K562 (cell line): Measurements from ENCODE around the gene SLC23A2.
"Not testable (repeated sequence)": the region's sequence is repeated elsewhere in the genome, so short reads cannot be mapped to it uniquely, and the experiment has no call there.

Experiments used
- CTCF ChIP-seq, 3 experiments: IDR thresholded peaks in 2 of 3; conservative IDR thresholded peaks in 1 of 3; 2 replicates each; pipeline ENCODE4 v1.5.1; 2011 to 2012; ENCODE audit warnings: low read length in 3 of 3, mild to moderate bottlenecking in 3 of 3, control low read depth in 2 of 3, improper control_type of control experiment in 1 of 3, inconsistent platforms in 1 of 3, low read depth in 1 of 3, mixed read lengths in 1 of 3, moderate library complexity in 1 of 3; ENCODE audit not compliant: insufficient read depth in 2 of 3
- EZH2 ChIP-seq: IDR thresholded peaks from 2 replicates; pipeline ENCODE4 v1.6.1; 2012; ENCODE audit warnings: low read depth, mild to moderate bottlenecking, inconsistent platforms, low read length, borderline replicate concordance
- IRF2 ChIP-seq: sonication (generic); formaldehyde crosslinking; IDR thresholded peaks from 2 replicates; pipeline ENCODE4 v1.8.1; 2022; ENCODE audit warnings: mild to moderate bottlenecking, missing genetic modification reagents
- NELFE ChIP-seq: IDR thresholded peaks from 2 replicates; pipeline ENCODE4 v1.6.1; 2011; ENCODE audit warnings: mild to moderate bottlenecking; ENCODE audit not compliant: insufficient read depth, insufficient read length
- NR2C1 ChIP-seq, 2 experiments: fragments of 450-650 bp; IDR thresholded peaks; 2 replicates each; pipeline ENCODE4 v1.6.1; 2017; ENCODE audit warnings: mild to moderate bottlenecking in 2 of 2, antibody characterized with exemption in 1 of 2, inconsistent platforms in 1 of 2, missing compliant biosample characterization in 1 of 2, missing genetic modification characterization in 1 of 2
- NR2F6 ChIP-seq: fragments of 450-650 bp; formaldehyde crosslinking; IDR thresholded peaks from 2 replicates; pipeline ENCODE4 v1.4.0; 2020; ENCODE audit warnings: mild to moderate bottlenecking
- ZKSCAN8 ChIP-seq: fragments of 200-800 bp; sonication (Bioruptor generic); IDR thresholded peaks from 2 replicates; pipeline ENCODE4 v1.6.1; 2016; ENCODE audit warnings: missing genetic modification characterization, missing compliant biosample characterization
- TF ChIP-seq, protein P1 (sequence below): fragments of 450-650 bp; IDR thresholded peaks from 2 replicates; pipeline ENCODE4 v1.6.1; 2017; ENCODE audit warnings: antibody characterized with exemption
- TF ChIP-seq, protein P2 (sequence below): fragments of 250-450 bp; sonication (Bioruptor Pico); IDR thresholded peaks from 2 replicates; pipeline ENCODE4 v1.8.0; 2022; ENCODE audit warnings: inconsistent platforms

DNA sequence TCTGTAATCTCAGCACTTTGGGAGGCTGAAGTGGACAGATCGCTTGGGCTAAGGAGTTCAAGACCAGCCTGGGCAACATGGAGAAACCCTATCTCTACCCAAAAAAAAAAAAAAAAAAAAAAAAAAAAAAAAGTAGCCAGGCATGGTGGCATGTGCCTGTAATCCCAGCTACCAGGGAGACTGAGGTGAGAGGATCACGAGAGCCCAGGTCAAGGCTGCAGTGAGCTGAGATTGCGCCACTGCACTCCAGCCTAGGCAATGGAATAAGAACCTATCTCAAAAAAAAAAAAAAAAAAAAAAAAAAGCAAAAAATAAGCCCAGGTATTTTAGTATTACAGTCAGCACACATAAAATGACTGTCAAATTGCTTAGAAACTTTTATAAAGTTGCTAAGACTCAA, 152.5 kb downstream of the SLC23A2 start:
- TF ChIP-seq IRF2 (CRISPR knock-in tag); ZKSCAN8; NR2F6 (CRISPR knock-in tag); NR2C1 (IDR thresholded peaks at IDR 0.05); NR2C1 (tag; IDR thresholded peaks at IDR 0.05); NELFE; EZH2; CTCF (IDR thresholded peaks at IDR 0.05 in 2 of 3, conservative IDR thresholded peaks at IDR 0.05 in 1 of 3; ENCODE audit: insufficient read depth in 2 of 3, low read depth in 1 of 3, low read length in 3 of 3): not testable (repeated sequence)
- TF ChIP-seq, protein P1, sequence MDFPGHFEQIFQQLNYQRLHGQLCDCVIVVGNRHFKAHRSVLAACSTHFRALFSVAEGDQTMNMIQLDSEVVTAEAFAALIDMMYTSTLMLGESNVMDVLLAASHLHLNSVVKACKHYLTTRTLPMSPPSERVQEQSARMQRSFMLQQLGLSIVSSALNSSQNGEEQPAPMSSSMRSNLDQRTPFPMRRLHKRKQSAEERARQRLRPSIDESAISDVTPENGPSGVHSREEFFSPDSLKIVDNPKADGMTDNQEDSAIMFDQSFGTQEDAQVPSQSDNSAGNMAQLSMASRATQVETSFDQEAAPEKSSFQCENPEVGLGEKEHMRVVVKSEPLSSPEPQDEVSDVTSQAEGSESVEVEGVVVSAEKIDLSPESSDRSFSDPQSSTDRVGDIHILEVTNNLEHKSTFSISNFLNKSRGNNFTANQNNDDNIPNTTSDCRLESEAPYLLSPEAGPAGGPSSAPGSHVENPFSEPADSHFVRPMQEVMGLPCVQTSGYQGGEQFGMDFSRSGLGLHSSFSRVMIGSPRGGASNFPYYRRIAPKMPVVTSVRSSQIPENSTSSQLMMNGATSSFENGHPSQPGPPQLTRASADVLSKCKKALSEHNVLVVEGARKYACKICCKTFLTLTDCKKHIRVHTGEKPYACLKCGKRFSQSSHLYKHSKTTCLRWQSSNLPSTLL, result not testable (repeated sequence)
- TF ChIP-seq, protein P2, sequence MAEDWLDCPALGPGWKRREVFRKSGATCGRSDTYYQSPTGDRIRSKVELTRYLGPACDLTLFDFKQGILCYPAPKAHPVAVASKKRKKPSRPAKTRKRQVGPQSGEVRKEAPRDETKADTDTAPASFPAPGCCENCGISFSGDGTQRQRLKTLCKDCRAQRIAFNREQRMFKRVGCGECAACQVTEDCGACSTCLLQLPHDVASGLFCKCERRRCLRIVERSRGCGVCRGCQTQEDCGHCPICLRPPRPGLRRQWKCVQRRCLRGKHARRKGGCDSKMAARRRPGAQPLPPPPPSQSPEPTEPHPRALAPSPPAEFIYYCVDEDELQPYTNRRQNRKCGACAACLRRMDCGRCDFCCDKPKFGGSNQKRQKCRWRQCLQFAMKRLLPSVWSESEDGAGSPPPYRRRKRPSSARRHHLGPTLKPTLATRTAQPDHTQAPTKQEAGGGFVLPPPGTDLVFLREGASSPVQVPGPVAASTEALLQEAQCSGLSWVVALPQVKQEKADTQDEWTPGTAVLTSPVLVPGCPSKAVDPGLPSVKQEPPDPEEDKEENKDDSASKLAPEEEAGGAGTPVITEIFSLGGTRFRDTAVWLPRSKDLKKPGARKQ, result not testable (repeated sequence)
